ENCODE data around the gene IL12RB2. TPM values are rescaled to one million over a fixed set of nuclear protein-coding genes. Genes with fewer than 3 reads are reported as not detected.

Gene IL12RB2
- total and polyA plus RNA-seq, 10 of the 15 experiments (the other 5 are each of a cell fraction or from before 2014, with no cell fraction given), result 0.15 to 1.1 (median 0.54) TPM; not detected in 1

DNA sequence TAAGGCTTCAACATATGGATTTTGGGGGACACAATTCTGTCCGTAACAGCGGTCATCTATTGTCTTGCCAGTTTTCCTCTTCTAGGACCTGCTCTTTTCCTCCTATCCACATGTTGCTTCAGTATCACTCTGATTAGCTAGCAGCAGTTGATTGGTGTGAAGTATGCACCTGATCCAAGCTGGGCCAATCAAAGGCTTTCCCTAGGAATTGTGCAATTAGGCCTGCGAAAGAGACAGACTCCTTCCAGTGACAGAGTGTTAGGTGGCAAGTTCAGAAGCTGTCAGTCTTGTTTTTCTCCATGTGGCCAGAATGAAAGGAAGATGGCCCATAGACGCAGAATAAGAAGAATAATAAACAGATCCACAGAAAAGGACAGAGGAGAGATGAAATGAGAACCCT lies 34.1 kb upstream of the IL12RB2 start:
- Histone ChIP-seq H3K9ac (ENCODE audit: control insufficient read depth, insufficient read depth, low read length) (no peak overlapping the region), H3K4me3 (no peak overlapping the region), H3K4me2 (ENCODE audit: control insufficient read depth, insufficient read depth) (no peak overlapping the region), H4K20me1 (ENCODE audit: control insufficient read depth, insufficient read depth) (no peaks in the 10 kb centered on the region), H3K27ac (ENCODE audit: control insufficient read depth, insufficient read depth) (no peak overlapping the region), H3K79me2 (ENCODE audit: control insufficient read depth, insufficient read depth, low read length) (no peaks in the 10 kb centered on the region), H3K9me3 (replicated peaks; ENCODE audit: control insufficient read depth, insufficient read depth, low read length) (peaks cover 11% of the 10 kb centered on the region; the same call in 1 of the 3 replicates), H3K36me3 (ENCODE audit: control insufficient read depth in 2 of 2, insufficient read depth in 2 of 2, low read length in 1 of 2) (no peaks in the 10 kb centered on the region), H3K27me3 (replicated peaks in 1 of 2; ENCODE audit: control insufficient read depth in 2 of 2, insufficient read depth in 2 of 2, low read length in 1 of 2) (no peaks in the 10 kb centered on the region), H2AFZ (ENCODE audit: control insufficient read depth, low read depth, low read length) (no peak overlapping the region), H3K4me1 (ENCODE audit: control insufficient read depth, insufficient read depth, low read length) (no peaks in the 10 kb centered on the region)
- FAIRE-seq, result no peak
- WGBS (ENCODE audit: insufficient coverage, insufficient replicate concordance, low lambda C conversion rate, missing lambda C conversion rate), result 14% methylated on average over 4 of the region's 4 CpGs
- CTCF ChIA-PET, result interaction anchor here (1.0 to 1.4 kb wide), 3 partner anchors 11 to 547 kb away, joined by 3 read pairs; no protein-coding TSS in a partner anchor
- POLR2A ChIA-PET, result no interaction called here
- SMC1A ChIA-PET (ENCODE audit: uncharacterized antibody, unreplicated experiment), result no interaction called here
- no peak for TF ChIP-seq SPI1 (IDR thresholded peaks at IDR 0.05; ENCODE audit: borderline replicate concordance, insufficient read depth, low read depth, low read length)
- TF ChIP-seq, protein P1, sequence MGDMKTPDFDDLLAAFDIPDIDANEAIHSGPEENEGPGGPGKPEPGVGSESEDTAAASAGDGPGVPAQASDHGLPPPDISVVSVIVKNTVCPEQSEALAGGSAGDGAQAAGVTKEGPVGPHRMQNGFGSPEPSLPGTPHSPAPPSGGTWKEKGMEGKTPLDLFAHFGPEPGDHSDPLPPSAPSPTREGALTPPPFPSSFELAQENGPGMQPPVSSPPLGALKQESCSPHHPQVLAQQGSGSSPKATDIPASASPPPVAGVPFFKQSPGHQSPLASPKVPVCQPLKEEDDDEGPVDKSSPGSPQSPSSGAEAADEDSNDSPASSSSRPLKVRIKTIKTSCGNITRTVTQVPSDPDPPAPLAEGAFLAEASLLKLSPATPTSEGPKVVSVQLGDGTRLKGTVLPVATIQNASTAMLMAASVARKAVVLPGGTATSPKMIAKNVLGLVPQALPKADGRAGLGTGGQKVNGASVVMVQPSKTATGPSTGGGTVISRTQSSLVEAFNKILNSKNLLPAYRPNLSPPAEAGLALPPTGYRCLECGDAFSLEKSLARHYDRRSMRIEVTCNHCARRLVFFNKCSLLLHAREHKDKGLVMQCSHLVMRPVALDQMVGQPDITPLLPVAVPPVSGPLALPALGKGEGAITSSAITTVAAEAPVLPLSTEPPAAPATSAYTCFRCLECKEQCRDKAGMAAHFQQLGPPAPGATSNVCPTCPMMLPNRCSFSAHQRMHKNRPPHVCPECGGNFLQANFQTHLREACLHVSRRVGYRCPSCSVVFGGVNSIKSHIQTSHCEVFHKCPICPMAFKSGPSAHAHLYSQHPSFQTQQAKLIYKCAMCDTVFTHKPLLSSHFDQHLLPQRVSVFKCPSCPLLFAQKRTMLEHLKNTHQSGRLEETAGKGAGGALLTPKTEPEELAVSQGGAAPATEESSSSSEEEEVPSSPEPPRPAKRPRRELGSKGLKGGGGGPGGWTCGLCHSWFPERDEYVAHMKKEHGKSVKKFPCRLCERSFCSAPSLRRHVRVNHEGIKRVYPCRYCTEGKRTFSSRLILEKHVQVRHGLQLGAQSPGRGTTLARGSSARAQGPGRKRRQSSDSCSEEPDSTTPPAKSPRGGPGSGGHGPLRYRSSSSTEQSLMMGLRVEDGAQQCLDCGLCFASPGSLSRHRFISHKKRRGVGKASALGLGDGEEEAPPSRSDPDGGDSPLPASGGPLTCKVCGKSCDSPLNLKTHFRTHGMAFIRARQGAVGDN (IDR thresholded peaks at IDR 0.05), result no peak
- no peak for TF ChIP-seq ZNF274 (IDR thresholded peaks at IDR 0.05; ENCODE audit: insufficient read depth, insufficient read length)
- TF ChIP-seq ZNF207 (IDR thresholded peaks at IDR 0.05; ENCODE audit: borderline replicate concordance), result no peak
- no peak for DNase-seq (ENCODE audit: low read depth, low spot score)
- RAD21 ChIA-PET (ENCODE audit: unreplicated experiment), result no interaction called here
- no TSS peak for BruUV-seq (replicated peaks)
- in situ Hi-C loops (cut with MboI), result no loop called here
- no peak for ATAC-seq
- intact Hi-C loops (cut with micrococcal nuclease; ENCODE audit: unreplicated experiment), result no loop called here
